Muscle of arm (tissue), 12 donors: Measurements from ENCODE around the gene HSD3B7. TPM values are rescaled to one million over a fixed set of nuclear protein-coding genes. Genes with fewer than 3 reads are reported as not detected.
"Not testable (repeated sequence)": the region's sequence is repeated elsewhere in the genome, so short reads cannot be mapped to it uniquely, and the experiment has no call there.

ENCODE experiments used
- DNase-seq: peaks from one replicate; pipeline ENCODE4 v3.0.0-alpha.2; 2013
- polyA plus RNA-seq, 12 donors: library from polyadenylated mRNA; unstranded; fragments of 120-200 nt; gene quantifications; one replicate each; pipeline ENCODE4 v1.2.1, GENCODE V29; 2013; ENCODE audit not compliant: insufficient read length in 12 of 12

The HSD3B7 gene
- polyA plus RNA-seq, 12 donors, result 6.9 to 16.3 (median 9.0) TPM; not detected in 1

DNA sequence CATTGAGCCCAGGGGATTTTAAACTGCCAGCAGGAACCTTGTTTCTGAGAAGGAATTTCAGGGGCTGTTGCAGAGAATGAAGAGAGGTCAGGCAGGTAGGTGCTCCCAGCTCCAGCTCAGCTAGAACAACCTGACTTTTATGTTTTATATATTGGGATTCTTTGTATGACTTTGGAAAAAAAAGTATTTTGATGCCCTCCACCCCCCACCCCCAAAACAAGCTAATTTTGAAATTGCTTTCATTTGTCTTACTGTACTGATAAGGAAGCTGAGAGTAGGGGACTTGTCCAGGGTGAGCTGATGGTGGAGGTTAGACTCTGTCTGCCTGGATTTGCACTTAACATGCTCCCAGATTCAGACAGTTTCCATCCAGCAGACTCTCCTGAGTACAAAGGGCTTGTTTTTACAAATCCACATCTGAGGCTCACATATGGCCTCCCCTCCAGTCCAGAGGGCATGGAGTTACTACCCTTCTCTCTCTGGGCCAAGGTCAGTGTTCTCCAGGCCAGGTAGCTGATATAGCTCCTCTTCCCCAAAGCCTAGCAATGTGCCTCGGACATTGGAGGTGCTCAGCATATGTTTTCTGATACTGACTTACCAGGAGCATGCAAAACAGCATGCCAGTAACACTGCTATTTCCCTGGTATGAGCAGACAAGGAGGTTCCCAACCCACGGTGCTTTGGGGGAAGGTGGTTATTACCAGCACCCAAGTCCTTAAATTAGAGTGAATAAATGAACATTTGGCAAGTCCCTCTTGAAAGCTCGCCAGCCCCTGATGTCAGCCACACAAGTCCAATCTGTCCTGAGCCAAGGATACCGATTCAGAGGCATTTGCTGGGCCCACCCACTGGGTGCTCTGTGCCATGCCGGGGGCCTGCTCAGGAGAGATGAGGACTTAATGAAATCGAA, 14.1 kb downstream of the HSD3B7 start:
- no peak for DNase-seq

DNA sequence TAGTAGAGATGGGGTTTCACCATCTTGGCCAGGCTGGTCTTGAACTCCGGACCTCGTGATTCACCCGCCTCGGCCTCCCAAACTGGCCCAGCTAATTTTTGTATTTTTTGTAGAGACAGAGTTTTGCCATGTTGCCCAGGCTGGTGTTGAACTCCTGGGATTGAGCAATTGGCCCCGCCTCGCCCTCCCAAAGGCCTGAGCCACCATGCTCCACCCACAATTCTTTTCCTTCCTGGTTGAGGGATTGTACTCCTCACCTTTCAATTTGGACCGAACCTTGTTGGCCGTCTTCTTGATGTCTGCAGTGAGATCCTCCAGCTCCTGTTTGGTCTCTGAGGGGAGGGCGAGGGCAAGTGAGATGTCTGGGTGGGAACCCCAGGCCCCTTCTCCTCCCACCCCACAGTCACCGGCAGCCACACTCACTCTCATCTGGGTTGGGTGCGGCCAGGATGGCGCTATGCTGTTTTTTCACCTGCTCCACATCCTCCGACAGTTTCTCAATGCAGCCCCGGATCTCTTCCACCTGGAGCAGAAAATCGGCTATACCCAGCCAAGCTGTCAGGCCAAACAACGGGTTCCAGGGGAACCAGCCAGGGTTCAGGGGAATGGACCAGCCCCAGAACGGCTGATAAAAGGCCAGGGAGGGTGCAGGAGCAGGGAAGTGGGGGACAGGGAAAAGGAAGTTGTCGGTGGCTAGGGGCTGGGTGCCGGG, 15.8 kb downstream of the HSD3B7 start:
- DNase-seq, result no peak

DNA sequence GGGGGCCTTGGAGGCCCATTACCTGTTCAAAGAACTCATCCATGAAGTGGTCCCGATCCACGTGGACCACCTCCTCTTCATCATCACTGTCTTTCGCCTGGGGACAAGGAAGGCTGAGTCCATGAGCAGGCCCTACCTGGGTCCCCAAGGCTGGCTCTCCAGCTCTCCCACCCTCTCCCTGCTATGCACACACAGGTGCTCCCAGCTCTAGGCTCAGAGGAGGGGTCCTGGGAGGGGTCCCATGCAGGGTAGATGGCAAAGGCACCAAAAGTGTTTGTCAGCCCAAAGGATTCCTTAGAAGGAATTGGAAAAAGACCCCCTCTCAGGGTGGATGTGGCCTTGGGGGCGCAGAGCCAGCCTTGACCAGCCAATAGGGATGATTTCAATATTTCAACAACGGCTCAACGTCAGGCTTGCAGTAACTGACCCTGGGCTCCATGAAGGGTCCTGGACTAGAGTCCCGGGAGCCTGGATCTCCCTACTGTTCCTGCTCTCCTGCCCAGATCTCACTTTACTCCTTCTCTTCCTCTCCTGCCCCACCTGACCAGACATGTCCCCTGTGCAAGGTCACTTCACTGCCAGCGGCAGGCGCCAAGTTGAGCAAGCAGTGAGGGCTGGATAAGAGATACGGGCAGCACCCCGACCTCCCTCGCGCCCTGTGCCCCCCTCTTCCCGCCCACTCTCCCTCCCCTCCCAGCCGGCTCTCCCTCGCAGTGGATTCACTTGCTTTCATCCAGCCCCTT, 16.7 kb downstream of the HSD3B7 start:
- DNase-seq, result no peak

DNA sequence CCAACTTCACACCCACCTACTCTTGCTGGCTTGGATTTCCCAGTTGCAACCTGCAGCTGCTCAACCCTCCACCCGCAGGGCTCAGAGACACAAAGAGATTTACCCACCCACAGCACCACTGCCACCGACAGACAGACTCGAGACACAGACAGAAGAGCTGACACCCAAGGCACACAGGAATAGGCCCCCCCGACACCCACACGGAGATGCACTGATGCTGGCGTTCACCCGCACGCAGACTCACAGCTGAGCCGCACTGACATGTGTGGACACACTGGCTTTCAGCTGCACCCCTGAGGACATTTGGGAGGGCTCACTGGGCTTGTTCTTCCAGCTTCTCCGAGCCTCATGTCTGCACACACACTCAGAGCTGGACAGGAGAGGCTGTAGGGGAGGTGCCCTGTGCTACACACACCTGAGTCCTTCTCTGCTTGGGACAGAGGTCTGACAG, 17.3 kb downstream of the HSD3B7 start:
- no peak for DNase-seq

DNA sequence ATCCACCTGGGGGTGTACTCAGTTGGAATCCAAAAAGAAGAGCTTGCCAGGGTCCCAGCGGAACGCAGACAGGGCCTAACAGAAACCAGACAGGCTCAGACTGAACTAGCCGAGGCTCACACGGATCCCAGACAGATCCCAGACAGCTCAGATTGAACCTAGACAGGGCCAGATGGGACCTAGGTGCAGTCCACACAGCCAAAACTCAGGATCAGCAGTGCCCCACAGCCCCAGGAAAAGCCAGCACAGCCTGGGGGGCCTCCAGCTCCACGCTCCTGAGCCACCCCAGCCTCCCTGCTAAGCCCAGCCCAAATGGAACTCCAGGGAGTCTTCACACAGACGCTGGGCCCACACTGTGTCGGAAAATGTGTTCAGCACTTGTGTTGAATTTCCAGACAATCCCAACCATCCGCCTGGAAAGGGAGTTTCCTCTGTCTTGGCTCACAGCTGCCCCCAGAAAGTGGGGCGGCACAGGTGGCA, 17.9 kb downstream of the HSD3B7 start:
- peak; percentile 48 for DNase-seq

DNA sequence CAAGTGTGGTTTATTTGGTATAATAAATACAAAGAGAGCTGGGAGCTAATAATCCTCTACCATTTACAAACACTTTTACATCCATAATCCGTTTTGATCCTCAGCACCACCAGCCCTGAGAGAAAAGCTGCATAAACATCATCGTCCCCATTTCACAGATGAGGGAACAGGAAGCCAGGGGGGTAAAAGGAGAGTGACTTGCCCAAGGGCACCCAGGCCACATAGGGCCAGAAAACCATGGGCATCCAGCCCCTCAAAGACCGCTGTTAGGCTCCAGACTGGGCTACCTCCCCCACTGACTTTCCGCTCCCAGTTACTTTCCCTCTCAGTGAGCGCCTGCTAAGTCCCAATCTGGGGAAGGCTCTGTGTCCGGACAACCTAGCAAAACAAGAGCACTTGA, 18.7 kb downstream of the HSD3B7 start:
- no peak for DNase-seq

DNA sequence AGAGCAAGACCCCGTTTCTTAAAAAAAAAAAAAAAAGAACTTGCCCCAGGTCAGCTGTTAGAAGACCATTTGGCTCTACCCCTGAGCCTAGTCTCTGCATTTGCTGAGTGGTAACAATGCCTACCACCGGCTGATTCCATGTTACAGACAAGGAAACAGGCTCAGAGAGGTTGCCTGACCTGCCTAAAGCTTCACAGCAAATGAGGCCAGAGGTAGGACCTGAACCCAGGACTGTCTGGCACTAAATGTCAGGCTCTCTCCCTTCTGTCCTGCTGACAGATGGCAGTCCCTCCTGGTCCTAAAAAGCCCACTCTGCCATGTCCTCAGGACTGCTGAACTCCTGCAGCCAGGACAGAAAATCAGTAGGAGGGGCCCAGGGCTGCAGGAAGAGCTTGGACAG, 19.7 kb downstream of the HSD3B7 start:
- no peak for DNase-seq

DNA sequence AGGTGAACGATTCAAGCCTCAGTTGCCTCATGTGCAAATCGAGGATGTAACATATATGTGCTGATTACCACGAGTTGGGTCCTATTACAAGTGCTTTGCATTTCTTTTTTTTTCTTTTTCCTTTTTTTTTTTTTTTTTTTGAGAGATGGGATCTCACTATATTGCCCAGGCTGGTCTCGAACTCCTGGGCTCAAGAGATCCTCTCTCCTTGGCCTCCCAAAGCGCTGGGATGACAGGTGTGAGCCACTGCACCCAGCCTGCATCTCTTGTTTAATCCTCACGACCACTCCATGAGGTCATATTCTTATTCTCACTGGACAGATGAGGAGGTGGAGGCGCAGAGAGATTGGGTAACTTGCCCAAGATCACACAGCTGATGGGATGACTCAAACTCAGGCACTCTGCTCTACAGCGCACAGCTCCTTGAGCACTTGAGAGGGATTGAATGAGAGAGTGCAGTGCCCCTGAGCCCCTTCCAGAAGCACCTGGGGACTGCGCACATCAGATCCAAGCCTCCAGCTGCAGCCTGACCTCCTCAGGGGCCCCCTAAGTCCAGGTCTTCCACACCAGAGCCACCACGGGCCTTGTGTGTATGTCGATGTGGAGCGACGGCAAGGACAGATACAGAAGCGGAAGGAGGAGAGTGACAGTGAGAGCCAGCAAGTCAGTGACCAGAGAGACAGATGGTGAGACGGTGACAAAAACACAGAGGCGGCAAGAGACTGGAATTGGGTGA, 20.5 kb downstream of the HSD3B7 start:
- no peak for DNase-seq

DNA sequence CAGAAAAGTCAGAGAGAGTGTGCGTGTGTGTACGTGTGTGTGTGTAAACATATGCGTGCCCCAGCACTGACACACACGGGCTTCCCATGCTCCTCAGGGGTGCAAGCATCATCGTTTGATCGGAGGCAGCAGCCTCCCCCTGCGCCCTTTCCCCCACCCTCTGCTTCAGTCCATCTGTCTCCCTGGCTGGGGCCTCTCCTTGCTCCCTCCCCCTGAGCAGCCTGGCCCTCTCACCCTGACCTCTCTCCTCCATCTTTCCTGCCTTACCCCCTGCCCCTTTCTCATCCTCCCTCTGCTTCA, 21.0 kb downstream of the HSD3B7 start:
- no peak for DNase-seq

DNA sequence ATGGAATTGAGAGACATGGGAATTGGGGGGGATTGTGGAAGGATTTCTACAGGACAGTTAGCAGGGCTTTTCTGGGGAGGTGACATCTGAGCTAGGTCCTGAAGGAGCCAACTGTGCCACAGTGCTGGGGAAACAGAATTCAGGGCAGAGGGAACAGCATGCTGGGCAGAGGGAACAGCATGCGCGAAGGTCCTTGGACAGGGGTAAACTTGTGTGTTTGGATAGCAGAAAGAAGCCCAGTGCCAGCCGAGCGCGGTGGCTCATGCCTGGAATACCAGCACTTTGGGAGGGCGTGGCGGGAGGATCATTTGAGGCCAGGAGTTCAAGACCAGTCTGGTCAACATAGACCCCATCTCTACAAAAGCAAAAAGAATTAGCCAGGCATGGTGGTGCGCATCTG, 21.6 kb downstream of the HSD3B7 start:
- DNase-seq, result no peak

DNA sequence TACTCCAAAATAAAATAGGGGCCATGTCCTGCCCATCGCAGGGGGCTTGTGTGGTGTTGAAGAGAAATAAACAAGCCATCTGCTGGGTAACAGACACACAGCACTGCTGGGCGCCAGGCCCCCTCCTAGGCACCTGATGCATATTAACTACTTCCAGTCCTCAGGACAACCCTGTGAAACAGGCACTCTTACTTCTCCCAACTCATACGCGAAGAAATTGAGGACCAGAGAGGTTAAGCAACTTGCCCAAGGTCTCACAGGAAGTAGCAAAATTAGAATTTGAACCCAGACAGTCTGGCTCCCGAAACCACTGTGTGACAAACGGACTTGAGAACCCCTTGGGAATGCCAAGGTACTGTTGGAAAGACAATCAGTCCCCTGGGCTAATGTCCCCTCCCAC, 22.7 kb downstream of the HSD3B7 start:
- DNase-seq, result no peak

DNA sequence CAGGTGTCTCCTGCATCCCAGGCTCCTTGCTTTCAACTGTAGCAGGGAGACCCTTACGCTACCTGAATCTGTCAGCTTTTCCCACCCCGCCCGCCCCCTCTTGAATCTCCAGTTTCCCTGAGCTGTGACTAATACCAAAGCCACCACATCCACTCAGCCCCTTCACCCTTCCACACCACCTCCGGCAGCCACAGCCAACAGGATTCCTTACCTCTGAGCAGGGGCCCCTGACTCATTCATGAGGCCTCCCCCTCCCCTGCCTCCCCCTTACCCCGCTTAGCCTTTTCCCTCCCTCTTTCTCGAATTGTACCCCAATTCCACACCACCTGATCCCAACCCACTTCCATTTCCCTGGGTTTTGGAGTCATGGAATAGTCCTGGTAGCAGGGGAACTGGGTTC, 23.1 kb downstream of the HSD3B7 start:
- no peak for DNase-seq

DNA sequence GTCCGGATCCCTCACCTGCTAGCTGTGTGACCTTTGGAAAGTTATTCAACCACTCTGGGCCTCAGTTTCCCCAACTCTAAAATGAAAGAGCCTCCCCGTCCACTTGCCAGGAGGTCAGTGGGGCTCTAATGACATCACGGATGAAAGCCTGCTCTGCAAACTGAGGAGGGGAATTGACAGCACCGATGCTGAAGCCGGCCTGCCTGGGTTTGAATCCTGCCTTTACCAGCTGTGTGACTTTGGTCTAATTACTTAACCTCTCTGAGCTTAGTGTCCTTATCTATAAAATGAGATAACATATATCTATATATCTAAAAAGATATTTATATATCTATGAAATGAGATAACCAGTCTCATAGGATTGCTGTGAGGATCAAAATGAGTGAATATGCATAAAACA, 23.5 kb downstream of the HSD3B7 start:
- no peak for DNase-seq

DNA sequence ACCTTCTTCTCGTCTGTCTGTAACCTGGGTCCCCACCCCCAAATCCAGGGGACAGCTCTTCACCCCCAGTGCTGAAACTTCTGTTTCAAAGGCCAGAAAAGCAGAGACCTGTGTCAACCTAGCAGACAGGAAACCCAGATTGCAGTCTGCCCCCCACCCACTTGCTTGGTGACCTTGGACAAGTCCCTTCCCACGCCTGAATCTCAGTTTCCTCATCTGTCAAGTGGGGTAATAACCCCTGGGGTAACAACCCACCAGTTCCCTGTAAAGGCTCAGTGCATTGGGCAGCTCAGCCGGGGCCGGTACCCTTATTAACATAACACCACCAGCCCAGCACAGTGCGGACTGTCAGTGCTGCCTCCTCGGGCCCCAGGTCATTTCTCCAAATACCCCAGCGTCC, 24.1 kb downstream of the HSD3B7 start:
- no peak for DNase-seq

DNA sequence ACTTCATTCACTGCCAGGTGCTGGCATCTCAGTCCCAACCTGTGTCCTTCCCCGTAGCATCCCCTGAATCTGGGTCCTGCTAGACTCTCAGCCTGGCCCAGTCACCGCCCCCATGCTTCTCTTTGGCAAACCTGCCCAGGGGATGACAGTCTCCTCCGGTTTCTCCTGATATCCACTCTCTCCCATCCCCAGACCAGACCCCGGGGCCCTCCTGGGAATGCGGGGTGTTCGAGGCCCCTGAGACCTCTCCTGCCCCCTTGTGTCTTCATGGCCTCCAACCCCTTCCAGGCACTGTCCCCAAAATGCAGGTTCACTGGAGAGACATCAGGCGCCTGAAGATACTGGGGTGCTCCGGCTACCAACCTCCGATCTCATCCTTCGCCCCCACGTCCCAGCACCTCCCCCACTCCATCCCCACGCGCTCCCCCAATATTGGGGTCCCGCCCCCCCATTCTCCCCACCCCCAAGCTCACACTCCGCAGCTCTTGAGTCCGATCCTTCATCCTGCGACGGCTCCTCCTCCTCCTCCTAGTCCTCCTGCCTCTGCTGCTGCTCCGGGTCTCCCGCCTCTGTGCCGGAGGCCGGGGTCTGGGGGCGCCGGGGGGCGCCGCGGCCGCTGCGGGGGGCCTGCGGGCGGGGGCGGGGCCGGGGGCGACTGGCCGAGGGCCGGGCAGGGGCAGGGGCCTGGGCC, 25.0 kb downstream of the HSD3B7 start:
- DNase-seq, result no peak

DNA sequence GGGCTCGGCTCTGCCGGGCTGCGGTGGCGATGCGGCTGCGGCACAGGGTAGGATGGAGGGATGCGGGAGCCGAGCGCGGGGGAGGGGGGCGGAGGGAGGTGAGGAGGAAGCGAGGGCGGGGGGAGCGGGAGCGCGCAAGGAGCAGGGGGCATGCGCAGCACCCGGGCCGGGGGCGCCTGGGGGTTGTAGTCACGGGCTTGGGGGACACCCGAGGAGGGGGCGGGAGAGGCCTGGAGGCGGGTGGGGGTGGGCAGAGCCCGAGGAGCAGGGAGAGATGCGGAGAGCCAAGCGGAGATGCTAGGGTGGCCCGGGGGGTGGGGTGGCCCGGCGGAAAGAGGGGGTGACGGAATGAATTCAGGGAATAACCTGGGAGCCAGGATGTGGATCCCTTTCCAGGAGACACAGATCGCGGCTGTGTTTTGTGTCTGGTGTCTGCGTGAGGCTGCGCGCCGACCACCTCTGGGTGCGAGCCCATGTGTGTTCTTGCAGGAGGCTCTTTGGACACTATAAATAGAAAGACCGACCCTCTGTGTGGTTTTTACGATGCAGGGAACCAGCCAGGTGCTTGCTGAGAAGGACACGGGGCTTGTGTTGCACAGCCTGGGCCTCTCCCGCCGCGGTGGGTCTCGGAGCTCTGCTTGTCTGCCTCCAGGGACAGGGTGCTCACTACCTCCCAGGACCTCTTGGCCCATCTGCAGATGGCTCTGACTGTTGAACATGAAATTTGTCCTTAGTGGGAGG, 25.7 kb downstream of the HSD3B7 start, which contains the start of gene STX1B:
TSS of gene STX1B (minus strand) at position 54 of the 741 bp plus-strand sequence. CDS start 242 bp downstream, outside the sequence.
- DNase-seq, result peak; percentile 55

DNA sequence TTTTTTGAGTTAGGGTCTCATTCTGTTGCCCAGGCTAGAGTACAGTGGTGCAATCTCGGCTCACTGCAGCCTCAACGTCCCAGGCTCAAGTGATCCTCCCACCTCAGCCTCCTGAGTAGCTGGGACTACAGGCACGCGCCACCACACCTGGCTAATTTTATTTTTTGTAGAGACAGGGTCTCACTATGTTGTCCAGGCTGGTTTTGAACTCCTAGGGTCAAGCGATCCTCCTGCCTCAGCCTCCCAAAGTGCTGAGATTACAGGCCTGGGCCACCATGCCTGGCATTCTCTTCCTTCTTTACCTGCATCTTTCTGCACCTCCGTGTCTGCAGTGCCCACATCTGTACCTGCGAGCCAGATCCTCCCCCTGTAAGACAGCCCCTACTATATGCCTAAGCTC, 26.8 kb downstream of the HSD3B7 start:
- not testable (repeated sequence) for DNase-seq

DNA sequence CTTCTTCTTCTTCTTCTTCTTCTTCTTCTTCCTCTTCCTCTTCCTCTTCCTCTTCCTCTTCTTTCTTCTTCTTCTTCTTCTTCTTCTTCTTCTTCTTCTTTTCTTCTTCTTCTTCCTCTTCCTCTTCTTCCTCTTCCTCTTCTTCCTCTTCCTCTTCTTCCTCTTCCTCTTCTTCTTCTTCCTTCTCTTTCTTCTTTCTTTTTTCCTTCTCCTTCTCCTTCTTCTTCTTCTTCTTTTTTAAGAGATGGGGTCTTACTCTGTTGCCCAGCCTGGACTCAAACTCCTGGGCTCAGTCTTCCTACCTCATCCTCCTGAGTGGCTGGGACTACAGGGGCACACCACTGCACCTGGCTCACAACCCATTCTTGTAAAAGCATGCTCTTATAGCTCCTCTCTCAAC, 28.3 kb downstream of the HSD3B7 start:
- not testable (repeated sequence) for DNase-seq

DNA sequence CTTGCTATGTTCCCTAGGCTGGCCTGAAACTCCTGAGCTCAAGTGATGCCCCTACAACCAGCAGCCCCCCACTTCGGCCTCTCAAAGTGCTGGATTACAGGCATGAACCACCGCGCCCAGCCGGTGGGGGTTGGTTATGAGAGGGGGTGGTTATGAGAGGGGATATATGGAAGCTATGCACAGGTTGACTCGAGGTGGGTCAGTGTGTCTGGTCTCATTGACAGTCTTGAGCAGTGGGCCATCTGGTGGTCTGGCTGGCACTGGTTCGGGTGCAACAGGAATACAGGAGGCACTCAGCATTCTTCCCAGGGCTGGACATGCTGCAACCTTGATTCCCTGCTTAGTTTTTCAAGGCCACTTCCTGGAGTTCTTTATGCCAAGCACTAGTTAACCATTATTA, 31.0 kb downstream of the HSD3B7 start:
- DNase-seq, result no peak

DNA sequence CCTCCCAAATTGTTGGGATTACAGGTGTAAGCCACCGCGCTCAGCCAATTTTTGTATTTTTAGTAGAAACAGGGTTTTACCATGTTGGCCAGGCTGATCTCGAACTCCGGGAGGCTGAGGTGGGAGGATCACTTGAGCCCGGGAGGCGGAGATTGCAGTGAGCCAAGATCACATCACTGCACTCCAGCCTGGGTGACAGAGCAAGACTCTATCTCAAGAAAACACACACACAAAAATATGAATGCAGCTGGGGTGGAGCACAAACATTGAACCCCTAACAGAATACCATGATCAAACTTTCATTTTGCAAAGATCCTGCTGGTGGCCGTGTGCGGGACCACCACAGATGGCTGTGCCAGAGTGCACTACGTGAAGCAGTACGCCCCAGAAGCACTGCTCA, 32.7 kb downstream of the HSD3B7 start:
- not testable (repeated sequence) for DNase-seq
